GM12891 (cell line): ENCODE measurements around the gene PLPP1.

ENCODE experiments used
- POLR2A ChIP-seq: IDR thresholded peaks from 2 replicates; pipeline ENCODE4 v1.6.1; 2011; ENCODE audit warnings: low read depth, low read length, control low read depth
- POLR2AphosphoS5 ChIP-seq: IDR thresholded peaks from 2 replicates; pipeline ENCODE4 v1.6.1; 2011; ENCODE audit warnings: low read depth, low read length, control low read depth
- SPI1 ChIP-seq: IDR thresholded peaks from 2 replicates; pipeline ENCODE4 v1.6.1; 2011; ENCODE audit warnings: low read depth, low read length, control low read depth
- TAF1 ChIP-seq: IDR thresholded peaks from 2 replicates; pipeline ENCODE4 v1.6.1; 2011; ENCODE audit warnings: low read depth, low read length, control low read depth

DNA sequence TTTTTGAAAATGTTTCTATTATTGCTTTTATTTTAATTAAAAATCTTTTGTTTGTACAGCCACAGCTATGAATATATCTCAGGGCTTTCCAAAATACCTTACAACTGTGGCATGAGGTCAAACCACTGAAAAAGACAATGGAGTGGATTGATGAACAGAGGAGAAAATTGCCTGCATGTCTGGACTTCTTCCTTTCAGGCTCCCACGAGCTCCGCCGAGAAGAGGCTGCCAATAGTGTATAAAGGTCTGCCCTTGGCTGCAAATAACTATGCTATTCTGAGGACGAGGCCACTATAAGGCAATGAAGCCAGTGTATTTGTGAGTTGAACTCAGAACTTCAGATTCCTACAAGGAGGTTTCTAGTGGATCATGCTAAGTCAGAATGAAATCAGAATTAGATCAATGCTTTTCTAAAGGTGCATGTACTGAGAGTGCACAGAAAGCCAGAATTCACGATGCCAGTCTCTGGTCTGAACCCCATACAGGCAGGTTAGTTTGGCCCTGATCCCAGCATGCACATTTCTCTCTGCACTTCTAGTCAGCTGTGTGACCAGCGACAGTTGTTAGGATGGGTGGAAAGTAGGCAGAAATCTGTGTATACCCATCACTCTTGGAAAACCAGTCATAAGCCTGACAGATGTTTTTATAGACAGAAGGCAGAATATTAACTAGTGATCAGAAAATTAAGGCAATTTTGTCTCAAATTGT is 42.7 kb upstream of the PLPP1 start:
- TF ChIP-seq POLR2AphosphoS5 (no peak), POLR2A (no peak), SPI1 (no peak), TAF1 (no peak)
